GM18517 (cell line): Measurements from ENCODE around the gene TLE1.

Source experiments
- ATAC-seq: cut with Tn5 transposase; IDR thresholded peaks from one replicate; pipeline ENCODE4 v1.9.1; 2021; ENCODE audit warnings: mild to moderate bottlenecking, moderate library complexity; ENCODE audit not compliant: unreplicated experiment

The TLE1 gene

DNA sequence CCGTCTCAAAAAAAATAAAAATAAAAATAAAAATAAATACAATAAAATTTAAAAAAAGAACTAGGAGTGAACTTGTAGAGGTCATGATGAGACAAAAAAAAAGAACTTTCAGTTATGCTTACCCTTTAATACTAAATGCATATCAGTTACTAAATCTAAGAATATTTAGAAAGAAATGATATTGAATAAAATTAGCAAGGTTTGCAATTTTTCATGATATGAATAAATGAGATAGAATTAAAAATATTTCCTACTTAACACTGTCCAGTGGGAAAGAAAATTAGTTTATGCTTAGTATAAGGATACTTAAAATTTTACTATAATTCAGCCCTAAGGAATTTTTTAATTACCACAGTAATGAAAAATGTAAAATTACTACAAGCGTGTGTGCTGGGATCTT, 132.4 kb downstream of the TLE1 start:
- no peak for ATAC-seq

DNA sequence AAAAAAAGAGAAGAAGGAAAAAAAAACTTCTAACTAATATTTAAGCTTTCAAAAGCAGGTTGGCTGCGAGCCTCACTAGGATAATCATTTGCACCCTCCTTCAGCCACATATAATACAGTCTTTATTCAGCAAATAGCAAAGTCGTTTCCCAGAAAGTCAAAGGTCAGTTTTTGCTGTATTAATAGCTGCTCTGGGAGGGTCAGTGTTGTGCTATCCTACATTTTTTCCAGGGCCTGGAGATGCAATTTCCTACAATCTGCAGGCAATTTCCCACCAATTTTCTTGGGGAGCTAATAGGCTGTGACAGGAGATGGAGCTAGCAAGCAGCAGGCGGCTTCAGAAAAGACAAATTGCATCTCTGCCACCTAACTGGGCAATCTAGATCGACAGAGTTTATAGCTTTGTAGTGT, 136.8 kb downstream of the TLE1 start:
- ATAC-seq: no peak

DNA sequence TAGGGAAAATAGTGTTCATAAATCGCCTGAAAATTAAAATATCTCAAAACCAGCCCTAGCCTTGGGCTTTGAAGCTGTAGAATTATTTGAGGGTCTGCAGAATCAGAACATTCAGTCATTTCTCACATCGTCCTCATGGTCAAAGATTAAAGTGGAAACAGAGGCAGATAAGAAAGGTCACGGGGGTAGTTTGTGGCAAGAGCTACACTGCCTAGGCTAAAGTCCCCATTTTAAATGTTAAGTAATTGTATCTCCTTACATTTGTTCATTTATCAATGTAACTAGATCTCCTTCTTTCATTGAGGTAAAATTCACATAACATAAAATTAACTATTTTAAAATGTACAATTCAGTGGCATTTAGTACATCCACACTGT, 139.2 kb downstream of the TLE1 start:
- ATAC-seq: no peak

DNA sequence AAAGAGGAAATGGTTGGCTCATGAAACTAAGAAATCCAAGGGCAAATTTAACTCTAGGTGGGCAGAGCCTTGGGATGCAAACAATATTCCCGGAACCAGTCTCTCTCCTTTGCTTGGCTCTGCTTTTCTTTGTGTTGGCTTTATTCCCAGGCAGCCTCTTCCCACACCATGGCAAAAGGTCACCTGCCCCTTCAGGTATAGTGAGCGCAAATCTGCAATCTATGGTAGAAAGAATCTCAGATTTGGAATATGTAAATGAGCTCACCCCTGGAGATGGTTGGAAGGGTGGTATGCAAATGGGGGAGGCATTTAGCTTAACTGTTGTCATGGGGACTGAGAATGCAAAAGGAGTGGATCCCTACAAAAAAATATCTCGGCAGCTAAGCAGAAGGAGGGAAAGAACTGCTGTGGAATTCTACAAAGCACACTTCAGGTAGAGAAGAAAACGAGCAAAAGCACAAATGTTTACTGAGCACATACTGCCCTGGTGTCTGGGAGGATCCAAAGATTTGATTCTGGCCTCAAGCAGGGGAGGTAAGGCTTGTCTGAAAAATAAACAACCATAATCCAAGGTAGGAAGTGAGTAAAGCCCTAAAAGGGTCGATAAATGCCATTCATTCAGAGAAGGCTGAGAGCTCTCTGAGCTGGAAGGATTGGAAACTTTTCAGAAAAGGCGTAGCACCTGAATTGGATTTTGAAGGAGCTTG, 139.7 kb downstream of the TLE1 start:
- ATAC-seq: no peak

DNA sequence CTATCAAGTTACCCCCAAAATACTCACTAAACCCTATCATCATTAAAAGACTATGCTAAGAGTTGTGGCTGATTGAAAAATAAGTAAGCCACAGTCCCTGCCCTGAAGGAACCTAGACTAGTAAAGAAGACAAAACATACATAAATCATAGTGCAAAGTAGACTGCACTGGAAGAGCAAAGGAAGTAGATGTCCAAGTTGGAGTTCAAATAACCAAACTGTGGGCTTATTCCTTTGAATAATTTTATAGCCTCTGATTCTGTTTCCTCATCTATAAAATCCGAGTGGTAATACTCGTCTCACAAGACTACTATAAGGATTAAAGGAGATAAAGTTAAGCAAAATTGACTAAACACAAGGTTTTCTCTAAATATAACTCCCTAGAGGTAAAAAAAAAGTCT, 140.4 kb downstream of the TLE1 start:
- ATAC-seq: no peak

DNA sequence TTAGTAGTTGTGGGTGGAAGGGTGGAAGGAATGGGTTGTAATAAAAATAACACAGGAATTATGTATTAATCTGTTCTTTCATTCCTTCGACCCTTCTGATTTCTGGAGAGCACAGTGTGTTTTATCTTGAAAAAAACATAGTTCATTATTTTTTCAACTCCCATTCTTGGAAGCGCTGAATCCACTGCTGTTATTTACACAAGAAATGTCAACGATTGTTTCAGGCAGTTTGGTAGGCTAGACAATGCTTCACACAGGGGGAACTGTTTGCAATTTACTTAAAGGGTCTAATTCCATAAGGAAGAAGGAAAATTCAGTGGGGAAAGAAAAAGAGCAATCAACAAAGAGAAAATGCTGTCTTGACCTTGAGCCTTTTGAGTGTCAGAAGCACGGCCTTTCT, 142.9 kb downstream of the TLE1 start:
- no peak for ATAC-seq

DNA sequence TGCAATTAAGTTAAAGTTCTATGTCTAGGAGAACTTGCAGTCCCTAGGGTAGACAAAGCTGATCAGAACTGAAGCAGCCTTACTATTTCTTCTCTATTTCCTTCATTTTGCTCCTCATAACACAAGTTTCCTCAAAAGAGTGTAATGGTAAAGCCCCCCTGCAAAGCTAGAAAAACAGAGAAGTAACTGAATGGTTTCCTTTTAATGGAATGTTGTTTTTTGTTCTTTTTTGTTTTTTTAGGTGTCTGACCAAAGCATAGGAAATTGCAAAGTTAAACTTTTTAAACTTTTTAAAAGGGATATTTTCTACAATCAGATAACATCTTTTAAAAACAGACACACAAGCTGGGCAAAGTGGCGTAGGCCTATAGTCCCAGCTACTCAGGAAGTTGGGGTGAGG, 145.7 kb downstream of the TLE1 start:
- no peak for ATAC-seq

DNA sequence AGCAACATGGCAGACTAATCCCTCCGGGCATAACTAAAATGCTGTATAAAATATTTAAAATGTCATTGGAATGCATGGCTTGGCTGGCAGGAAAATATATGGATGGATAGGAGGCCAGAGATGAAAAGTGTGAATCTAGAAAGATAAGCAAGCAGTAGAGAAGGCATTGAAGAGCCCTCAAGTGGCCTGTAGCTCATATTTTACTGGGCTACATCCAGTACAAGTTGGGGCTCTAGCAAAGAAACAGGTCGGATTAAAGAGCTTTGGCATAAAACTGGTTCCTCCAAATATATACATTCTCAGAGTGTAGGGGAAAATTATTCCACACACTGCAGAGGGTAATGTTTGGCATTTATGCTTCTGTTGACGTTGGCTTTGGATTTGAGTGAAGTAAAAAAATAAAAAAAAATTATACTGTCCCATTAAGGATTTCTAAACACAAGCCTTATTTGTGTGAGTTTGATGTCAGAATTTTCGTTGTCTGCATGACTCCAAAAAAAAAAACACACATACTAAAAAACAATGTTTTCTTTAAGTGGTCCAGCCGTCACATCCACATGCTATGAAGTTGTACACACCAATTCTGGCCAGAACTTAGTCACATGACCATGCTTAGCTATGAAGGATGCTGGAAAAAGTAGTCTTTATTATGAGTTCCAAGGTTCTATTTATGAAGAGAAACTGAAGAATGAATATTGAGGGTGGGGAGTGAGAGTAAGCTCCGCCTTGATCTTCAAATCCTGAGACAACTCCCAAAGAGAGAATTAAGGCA, 147.0 kb downstream of the TLE1 start:
- ATAC-seq: no peak

DNA sequence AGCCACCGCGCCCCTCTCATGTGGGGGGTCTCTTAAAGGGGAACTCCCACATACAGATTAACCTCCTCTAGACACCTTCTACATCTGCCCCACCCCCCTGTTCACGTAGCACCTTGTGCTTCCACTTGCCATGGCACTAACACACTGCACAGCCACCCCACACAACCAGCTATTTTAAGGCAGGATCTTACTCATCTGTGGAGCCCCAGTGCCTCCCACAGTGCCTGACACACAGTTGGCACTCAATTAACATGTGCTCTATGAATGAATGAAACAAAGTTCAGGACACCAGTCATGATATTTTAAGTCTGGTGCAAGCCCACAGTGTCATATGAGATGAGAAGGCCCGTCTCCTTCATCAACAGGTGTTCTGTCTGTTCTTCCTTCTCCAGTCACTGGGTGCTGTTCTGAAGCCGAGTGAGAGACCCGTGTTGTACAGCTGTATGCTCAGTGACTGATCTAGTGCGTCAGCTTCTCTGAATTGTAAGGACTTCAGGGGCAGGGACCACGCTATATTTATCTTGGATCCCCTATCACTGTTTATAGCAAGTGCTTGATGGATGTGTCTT, 149.1 kb downstream of the TLE1 start:
- no peak for ATAC-seq

DNA sequence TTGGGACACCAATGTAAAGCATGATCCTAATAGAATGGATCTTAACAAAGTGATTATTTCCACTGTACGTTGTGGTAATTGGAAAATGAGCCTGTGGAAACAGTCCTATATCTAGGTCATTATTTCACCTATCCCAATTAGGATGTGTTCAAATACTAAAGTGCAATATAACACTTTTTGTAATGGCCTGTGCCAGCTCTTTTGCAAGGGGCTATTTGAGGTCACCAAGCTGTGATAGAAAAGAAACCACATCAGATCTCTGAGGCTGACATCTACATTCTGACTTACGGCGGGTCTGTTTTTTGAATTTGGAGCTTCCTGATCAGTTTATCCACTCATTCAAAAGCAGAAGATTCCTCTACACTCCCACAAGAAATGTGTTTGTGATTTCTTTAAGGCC, 150.0 kb downstream of the TLE1 start:
- no peak for ATAC-seq

DNA sequence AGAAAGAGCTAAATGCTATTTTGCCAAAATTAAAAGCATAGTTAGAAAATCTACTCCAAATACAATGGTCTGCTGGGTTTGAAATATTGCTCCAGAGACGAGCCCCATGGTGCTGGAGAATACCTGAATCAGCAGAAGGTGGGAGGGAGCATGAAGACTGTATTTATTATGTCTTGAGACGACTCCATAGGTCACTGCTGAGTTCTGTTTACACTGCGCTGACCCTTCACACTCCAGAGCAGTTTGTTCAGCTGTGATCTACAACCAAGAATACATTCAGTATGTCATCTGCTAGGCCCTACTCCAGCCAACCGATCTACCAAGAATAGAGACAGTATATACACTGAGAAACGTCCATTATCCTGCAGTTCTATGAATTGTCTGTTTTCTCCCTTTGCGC, 150.5 kb downstream of the TLE1 start:
- no peak for ATAC-seq

DNA sequence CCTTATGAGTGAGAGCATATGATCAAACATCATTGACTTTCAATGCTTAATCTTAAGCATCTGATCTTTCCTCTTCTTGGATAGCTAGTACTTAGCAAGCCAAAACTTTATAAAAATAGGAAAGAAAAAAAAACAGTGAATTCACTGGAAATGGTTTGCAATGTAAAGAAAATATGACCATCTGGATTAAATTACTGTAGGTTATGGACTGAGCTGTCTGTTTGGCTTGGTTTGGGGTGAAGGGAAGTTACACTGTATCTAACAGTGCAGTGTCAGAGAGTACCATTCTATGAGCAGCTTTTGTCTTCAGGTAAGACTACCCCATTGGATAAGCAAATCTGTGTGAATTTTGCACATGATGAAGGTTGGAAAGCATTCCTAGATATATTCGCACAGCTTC, 151.4 kb downstream of the TLE1 start:
- ATAC-seq: no peak

DNA sequence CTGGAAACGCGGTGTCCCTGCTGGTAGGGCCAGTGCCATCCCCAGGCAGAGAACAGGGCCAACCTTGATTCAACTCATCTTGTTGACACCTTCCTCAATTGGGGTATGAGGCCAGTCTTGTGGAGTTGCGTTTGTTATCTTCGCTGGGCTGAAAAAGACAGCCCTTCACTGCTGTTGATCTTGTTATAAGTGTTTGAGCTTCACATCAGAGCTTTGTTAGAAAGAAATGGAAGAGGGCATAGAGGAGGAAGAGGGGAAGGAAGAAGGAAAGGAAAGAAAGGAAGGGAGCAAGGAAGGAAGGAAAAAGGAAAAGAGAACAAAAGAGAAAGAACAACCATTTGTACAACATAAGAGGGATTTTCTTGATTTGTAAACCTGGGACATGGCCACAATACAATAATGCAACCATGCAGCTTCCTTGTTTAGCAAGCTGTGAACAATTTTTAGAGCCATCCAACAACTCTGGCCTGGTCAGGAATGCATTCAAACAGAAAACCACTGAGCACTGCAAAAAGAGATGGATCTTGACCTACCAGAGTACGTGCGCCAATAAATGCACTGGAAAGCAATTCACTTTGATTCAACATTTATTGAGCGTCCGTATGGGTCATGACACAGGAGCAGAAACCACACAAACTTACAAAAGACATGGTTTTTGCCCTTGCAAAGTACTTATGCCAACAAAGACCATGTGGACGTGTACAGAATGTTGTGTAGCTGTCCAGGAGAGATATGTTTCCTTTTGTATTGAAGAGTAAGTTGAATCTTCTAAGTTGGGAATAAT, 152.9 kb downstream of the TLE1 start:
- ATAC-seq: no peak

DNA sequence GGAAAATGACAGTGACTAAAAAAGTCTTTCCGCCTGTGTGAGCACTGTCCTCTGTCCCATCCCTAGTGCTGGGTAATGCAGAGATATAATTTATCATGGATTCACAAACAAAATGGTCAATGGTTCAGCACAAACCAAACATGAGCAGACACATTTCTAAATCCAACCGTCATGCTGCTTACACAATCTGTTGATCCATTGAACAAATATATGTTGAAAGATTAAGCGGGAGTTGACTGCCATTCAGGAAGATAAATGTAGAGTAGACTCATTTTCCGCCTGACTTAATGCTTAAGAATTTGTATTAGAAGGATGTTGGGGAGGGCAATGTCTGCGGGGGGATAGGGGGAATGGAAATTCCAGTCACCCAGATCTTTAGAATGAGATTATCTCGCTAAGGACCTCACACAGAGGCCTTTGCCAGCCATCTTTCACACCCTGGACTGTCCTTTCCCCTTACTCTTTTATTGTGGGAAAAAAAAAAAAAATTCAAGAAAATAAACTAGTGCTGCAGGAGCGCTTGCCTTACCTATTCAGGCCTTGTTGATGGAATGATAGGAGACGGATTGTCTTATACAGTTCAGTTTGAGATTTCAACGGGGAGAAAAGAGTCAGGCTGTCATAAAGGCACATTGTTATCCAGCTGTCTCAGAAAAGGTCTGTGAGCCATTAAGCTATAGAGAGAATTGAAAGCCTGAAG, 153.7 kb downstream of the TLE1 start:
- no peak for ATAC-seq

DNA sequence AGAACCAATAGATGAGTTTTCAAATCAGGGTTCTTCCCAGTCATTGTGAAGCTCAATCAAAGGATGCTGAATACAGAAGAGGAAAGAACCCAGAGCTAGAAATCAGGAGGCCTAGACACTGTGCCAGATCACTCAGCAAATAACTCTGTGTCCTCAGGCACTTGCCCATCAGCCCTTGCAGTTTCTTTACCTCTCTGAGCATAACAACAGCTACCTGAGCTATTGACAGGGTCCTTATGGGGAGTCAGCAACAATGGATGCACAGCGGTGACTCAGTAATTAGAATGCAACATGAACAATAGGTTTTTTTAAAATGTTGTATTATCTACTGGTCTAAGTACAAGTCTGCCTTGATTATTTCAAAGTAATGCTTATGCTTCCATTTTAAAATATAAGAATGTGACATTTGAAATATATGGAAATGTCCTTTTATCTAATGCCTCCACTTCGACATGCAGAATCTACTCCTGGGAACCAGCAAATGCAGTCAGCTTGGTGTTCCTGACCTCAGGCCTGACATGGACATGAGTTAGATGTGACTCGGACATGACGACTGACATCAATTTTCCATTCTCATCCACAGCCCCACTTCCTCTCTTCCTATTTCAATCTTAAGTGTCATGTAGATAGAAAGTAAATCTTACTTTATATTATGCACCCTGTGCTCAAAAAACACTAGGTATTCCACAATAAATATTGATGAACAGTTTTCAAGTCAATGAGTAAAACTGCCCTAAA, 155.0 kb downstream of the TLE1 start:
- no peak for ATAC-seq
